ENCODE results near the gene PDZRN3.

Gene PDZRN3

GRCh38 chr3:73538486-73538885, 86.3 kb downstream of the PDZRN3 start:
- no peak for DNase-seq (ENCODE audit: low read depth in 1 of 2, low spot score in 1 of 2)
- H3K27me3 ChIP-seq (ENCODE audit: insufficient read depth, poor library complexity, severe bottlenecking), result no peaks in the 10 kb centered on the region
- TF ChIP-seq, protein P1, sequence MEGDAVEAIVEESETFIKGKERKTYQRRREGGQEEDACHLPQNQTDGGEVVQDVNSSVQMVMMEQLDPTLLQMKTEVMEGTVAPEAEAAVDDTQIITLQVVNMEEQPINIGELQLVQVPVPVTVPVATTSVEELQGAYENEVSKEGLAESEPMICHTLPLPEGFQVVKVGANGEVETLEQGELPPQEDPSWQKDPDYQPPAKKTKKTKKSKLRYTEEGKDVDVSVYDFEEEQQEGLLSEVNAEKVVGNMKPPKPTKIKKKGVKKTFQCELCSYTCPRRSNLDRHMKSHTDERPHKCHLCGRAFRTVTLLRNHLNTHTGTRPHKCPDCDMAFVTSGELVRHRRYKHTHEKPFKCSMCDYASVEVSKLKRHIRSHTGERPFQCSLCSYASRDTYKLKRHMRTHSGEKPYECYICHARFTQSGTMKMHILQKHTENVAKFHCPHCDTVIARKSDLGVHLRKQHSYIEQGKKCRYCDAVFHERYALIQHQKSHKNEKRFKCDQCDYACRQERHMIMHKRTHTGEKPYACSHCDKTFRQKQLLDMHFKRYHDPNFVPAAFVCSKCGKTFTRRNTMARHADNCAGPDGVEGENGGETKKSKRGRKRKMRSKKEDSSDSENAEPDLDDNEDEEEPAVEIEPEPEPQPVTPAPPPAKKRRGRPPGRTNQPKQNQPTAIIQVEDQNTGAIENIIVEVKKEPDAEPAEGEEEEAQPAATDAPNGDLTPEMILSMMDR (IDR thresholded peaks at IDR 0.05; ENCODE audit: insufficient read depth, low read length), result no peak
- no peak for TF ChIP-seq POLR2AphosphoS5 (IDR thresholded peaks at IDR 0.05; ENCODE audit: low read depth)
- no peak for TF ChIP-seq GABPA (IDR thresholded peaks at IDR 0.05; ENCODE audit: low read depth)
- TF ChIP-seq SPI1 (IDR thresholded peaks at IDR 0.05; ENCODE audit: borderline replicate concordance, low read depth), result no peak
- TF ChIP-seq REST (IDR thresholded peaks at IDR 0.05; ENCODE audit: insufficient replicate concordance, low read depth), result no peak
- H3K27ac ChIP-seq (replicated peaks), result no peak overlapping the region
- no peak overlapping the region for H3K4me3 ChIP-seq (replicated peaks; ENCODE audit: insufficient read depth, low read length)

DNA sequence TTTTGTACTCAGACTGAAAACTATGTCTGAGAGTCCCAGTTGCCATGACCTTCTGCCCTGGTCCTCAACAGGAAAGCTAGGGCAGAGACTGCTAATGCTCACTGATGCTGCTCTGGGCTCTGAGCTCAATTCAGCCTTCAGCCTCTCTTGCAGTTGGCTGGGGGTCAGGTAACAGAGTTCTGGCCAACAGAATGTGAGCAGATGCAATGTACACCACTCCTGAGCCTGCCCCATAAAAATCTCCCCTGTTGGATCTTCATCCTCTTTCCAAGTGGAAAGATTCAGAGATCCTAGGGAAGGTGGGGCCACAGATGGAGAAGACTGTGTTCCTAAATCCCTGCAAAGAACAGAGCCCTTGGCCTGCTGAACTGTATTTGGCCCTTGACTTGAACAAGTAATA, 87.8 kb downstream of the PDZRN3 start:
- Histone ChIP-seq H3K4me3 (replicated peaks; ENCODE audit: insufficient read depth, low read length) (no peak overlapping the region), H3K27ac (replicated peaks) (no peak overlapping the region), H3K27me3 (ENCODE audit: insufficient read depth, poor library complexity, severe bottlenecking) (no peaks in the 10 kb centered on the region)
- DNase-seq (ENCODE audit: low read depth in 1 of 2, low spot score in 1 of 2), result no peak
- TF ChIP-seq, protein P1 (IDR thresholded peaks at IDR 0.05; ENCODE audit: insufficient read depth, low read length), result no peak
- TF ChIP-seq POLR2AphosphoS5 (IDR thresholded peaks at IDR 0.05; ENCODE audit: low read depth) (no peak), REST (IDR thresholded peaks at IDR 0.05; ENCODE audit: insufficient replicate concordance, low read depth) (no peak), SPI1 (IDR thresholded peaks at IDR 0.05; ENCODE audit: borderline replicate concordance, low read depth) (no peak), GABPA (IDR thresholded peaks at IDR 0.05; ENCODE audit: low read depth) (no peak)

- DNase-seq (ENCODE audit: low read depth in 1 of 2, low spot score in 1 of 2), result no peak
- TF ChIP-seq, protein P1 (IDR thresholded peaks at IDR 0.05; ENCODE audit: insufficient read depth, low read length), result no peak
- TF ChIP-seq REST (IDR thresholded peaks at IDR 0.05; ENCODE audit: insufficient replicate concordance, low read depth) (no peak), GABPA (IDR thresholded peaks at IDR 0.05; ENCODE audit: low read depth) (no peak), SPI1 (IDR thresholded peaks at IDR 0.05; ENCODE audit: borderline replicate concordance, low read depth) (no peak), POLR2AphosphoS5 (IDR thresholded peaks at IDR 0.05; ENCODE audit: low read depth) (no peak)
- Histone ChIP-seq H3K4me3 (replicated peaks; ENCODE audit: insufficient read depth, low read length) (no peak overlapping the region), H3K27ac (replicated peaks) (no peak overlapping the region), H3K27me3 (ENCODE audit: insufficient read depth, poor library complexity, severe bottlenecking) (no peaks in the 10 kb centered on the region)
These were observed 88.3 kb downstream of the PDZRN3 start for GRCh38 chr3:73536336-73536895.
